Femur (tissue), 1 donor: ENCODE measurements around the gene PIK3C2A.

Source experiments
- DNase-seq: peaks from one replicate; pipeline ENCODE4 v3.0.0-alpha.2; 2017

PIK3C2A gene

DNA sequence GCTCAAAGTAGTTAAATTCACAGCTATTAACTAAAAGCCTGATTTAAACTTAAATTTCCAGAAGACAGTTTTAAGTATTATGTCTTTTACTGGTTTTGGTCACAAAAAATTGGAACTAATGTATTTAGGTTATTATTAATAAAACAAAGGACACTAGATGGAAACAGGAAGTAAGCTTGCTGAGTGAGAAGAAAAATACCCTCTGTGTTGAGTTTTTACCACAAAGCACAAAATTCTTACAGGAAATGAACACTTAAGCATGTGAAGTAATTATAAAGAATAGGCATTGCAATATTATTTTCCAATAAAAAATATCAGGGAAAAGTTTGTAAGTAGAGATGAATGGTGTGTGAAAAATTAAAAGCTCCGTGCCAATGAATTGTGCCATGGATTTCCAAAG, 46.3 kb downstream of the PIK3C2A start:
- DNase-seq: no peak

DNA sequence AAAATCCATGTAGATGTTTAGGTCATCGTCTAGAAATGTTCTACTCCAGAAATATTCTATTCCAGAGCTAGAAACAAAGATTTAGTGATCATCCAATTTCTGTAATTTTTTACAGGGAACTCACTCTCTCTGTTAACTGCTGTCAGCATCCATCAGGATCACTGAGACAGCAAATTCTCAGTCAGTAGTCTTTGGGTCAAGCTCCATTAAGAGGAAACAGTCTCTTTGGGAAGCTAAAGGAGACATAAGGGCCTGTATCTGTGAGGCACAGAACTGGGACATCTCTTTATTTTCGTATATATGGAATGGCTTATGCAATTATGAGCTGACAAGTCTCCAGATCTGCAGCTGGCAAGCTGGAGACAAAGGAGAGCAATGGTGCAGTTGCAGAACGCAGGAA, 48.3 kb downstream of the PIK3C2A start:
- DNase-seq: no peak
